Neural cell (in vitro differentiated cells): Measurements from ENCODE around the gene ERVW-1. TPM values are rescaled to one million over a fixed set of nuclear protein-coding genes. Genes with fewer than 3 reads are reported as not detected.
"Not testable (repeated sequence)": the region's sequence is repeated elsewhere in the genome, so short reads cannot be mapped to it uniquely, and the experiment has no call there.

Experiments used
- H2AFZ ChIP-seq: fragments of 200-600, 300-800 bp; sonication (generic), shearing (Covaris generic); 2 replicates; pipeline ENCODE4 v1.6.0; 2014; ENCODE audit warnings: low read depth, mild to moderate bottlenecking, antibody characterized with exemption, low read length, moderate library complexity
- H3F3A ChIP-seq: fragments of 200-600 bp; shearing (Covaris generic); 2 replicates; pipeline ENCODE4 v1.6.1; 2016; ENCODE audit warnings: mild to moderate bottlenecking, moderate library complexity, mixed read lengths, antibody characterized with exemption, low read length; ENCODE audit not compliant: insufficient read depth, poor library complexity, severe bottlenecking
- H3K27ac ChIP-seq: fragments of 200-600, 300-800 bp; sonication (generic), shearing (Covaris generic); 2 replicates; pipeline ENCODE4 v1.5.1; 2014; ENCODE audit warnings: mild to moderate bottlenecking, low read length, moderate library complexity
- H3K27me3 ChIP-seq: fragments of 300-800, 200-600 bp; sonication (generic), shearing (Covaris generic); 2 replicates; pipeline ENCODE4 v1.6.0; 2014; ENCODE audit warnings: mild to moderate bottlenecking, low read depth, low read length, moderate library complexity; ENCODE audit not compliant: insufficient read depth
- H3K36me3 ChIP-seq: fragments of 300-800, 200-600 bp; sonication (generic), shearing (Covaris generic); 2 replicates; pipeline ENCODE4 v1.5.1; 2014; ENCODE audit warnings: mild to moderate bottlenecking, antibody characterized with exemption, low read length, moderate library complexity; ENCODE audit not compliant: insufficient read depth
- H3K4me2 ChIP-seq: fragments of 300-800, 200-600 bp; sonication (generic), shearing (Covaris generic); 2 replicates; pipeline ENCODE4 v1.6.0; 2014; ENCODE audit warnings: mild to moderate bottlenecking, low read length
- H3K4me3 ChIP-seq: fragments of 300-800, 200-600 bp; sonication (generic), shearing (Covaris generic); 2 replicates; pipeline ENCODE4 v1.5.1; 2014; ENCODE audit warnings: mild to moderate bottlenecking, low read length, moderate library complexity
- H3K79me2 ChIP-seq: fragments of 200-600 bp; shearing (Covaris generic); replicated peaks from 2 replicates; pipeline ENCODE4 v1.6.0; 2014; ENCODE audit warnings: mild to moderate bottlenecking, low read length, moderate library complexity; ENCODE audit not compliant: insufficient read depth
- H3K9ac ChIP-seq: fragments of 300-800, 200-600 bp; sonication (generic), shearing (Covaris generic); 2 replicates; pipeline ENCODE4 v1.6.1; 2016; ENCODE audit warnings: mild to moderate bottlenecking, low read length, mixed read lengths
- H3K9me2 ChIP-seq: fragments of 200-600 bp; shearing (Covaris generic); 2 replicates; pipeline ENCODE4 v1.6.1; 2016; ENCODE audit warnings: mild to moderate bottlenecking, low read length, mixed read lengths; ENCODE audit not compliant: insufficient read depth
- H3K9me3 ChIP-seq: fragments of 200-600, 300-800 bp; sonication (generic), shearing (Covaris generic); 2 replicates; pipeline ENCODE4 v1.6.1; 2016; ENCODE audit warnings: mild to moderate bottlenecking, mixed run types, low read length, moderate library complexity, mixed read lengths
- H4K20me1 ChIP-seq: fragments of 200-600 bp; shearing (Covaris generic); 2 replicates; pipeline ENCODE4 v1.6.1; 2016; ENCODE audit warnings: mild to moderate bottlenecking, mixed run types; ENCODE audit not compliant: insufficient read depth
- EP300 ChIP-seq: fragments of 450-650 bp; conservative IDR thresholded peaks from 2 replicates; pipeline ENCODE4 v1.6.1; 2014; ENCODE audit warnings: antibody characterized with exemption, mild to moderate bottlenecking, moderate library complexity; ENCODE audit not compliant: poor library complexity, severe bottlenecking
- EZH2 ChIP-seq: fragments of 200-600, 300-800 bp; shearing (Covaris generic), sonication (generic); IDR thresholded peaks from 2 replicates; pipeline ENCODE4 v1.6.1; 2014; ENCODE audit warnings: antibody characterized with exemption, low read length, borderline replicate concordance, mild to moderate bottlenecking; ENCODE audit not compliant: insufficient read depth, poor library complexity, severe bottlenecking
- MXI1 ChIP-seq: fragments of 450-650 bp; conservative IDR thresholded peaks from 2 replicates; pipeline ENCODE4 v1.6.1; 2014; ENCODE audit warnings: antibody characterized with exemption, mild to moderate bottlenecking; ENCODE audit not compliant: poor library complexity, severe bottlenecking
- POLR2AphosphoS5 ChIP-seq: IDR thresholded peaks from 2 replicates; pipeline ENCODE4 v1.6.1; 2012
- RAD21 ChIP-seq: fragments of 450-650 bp; conservative IDR thresholded peaks from 2 replicates; pipeline ENCODE4 v1.6.1; 2014; ENCODE audit warnings: antibody characterized with exemption, mild to moderate bottlenecking, moderate library complexity
- SMC3 ChIP-seq: fragments of 450-650 bp; conservative IDR thresholded peaks from 2 replicates; pipeline ENCODE4 v1.6.1; 2014; ENCODE audit warnings: antibody characterized with exemption, mild to moderate bottlenecking, moderate library complexity; ENCODE audit not compliant: poor library complexity
- TAF1 ChIP-seq: IDR thresholded peaks from 2 replicates; pipeline ENCODE4 v1.6.1; 2012; ENCODE audit warnings: low read depth
- polyA minus RNA-seq: library from RNA; depleted of rRNA, polyadenylated mRNA; stranded (reverse); fragments of >200 nt; gene quantifications from 2 replicates; pipeline ENCODE4 v1.2.3, GENCODE V29; 2014
- polyA plus RNA-seq: library from polyadenylated mRNA; depleted of rRNA; stranded (reverse); fragments of >200 nt; gene quantifications from 2 replicates; pipeline ENCODE4 v1.2.3, GENCODE V29; 2014
- TF ChIP-seq, protein P1 (sequence below): IDR thresholded peaks from 2 replicates; pipeline ENCODE4 v1.6.1; 2012; ENCODE audit warnings: borderline replicate concordance
- TF ChIP-seq, protein P2 (sequence below): fragments of 450-650 bp; IDR thresholded peaks from 2 replicates; pipeline ENCODE4 v1.5.1; 2014; ENCODE audit warnings: antibody characterized with exemption, mild to moderate bottlenecking, moderate library complexity; ENCODE audit not compliant: poor library complexity, severe bottlenecking

The ERVW-1 gene, protein sequence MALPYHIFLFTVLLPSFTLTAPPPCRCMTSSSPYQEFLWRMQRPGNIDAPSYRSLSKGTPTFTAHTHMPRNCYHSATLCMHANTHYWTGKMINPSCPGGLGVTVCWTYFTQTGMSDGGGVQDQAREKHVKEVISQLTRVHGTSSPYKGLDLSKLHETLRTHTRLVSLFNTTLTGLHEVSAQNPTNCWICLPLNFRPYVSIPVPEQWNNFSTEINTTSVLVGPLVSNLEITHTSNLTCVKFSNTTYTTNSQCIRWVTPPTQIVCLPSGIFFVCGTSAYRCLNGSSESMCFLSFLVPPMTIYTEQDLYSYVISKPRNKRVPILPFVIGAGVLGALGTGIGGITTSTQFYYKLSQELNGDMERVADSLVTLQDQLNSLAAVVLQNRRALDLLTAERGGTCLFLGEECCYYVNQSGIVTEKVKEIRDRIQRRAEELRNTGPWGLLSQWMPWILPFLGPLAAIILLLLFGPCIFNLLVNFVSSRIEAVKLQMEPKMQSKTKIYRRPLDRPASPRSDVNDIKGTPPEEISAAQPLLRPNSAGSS
- polyA plus RNA-seq (not detected in 2 replicates), polyA minus RNA-seq (not detected in 2 replicates)

DNA sequence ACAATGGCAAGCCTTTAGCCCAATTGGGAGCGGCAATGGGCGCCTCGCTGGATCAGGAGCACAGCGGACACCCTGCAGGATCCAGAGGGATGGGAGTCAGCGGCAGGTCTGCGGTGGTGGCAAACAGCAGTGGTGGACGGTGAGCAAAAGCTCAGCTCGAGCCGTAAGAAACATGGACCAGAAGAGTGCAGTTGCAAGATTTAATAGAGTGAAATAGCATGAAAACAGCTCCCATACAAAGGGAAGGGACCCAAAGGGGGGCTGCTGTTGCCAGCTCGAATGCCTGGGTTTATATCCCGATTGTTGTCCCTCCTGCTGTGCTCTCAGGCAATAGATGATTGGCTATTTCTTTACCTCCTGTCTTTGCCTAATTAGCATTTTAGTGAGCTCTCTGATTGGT, at the start of gene ERVW-1:
TSS of gene ERVW-1 (minus strand) at position 266 of the 400 bp plus-strand sequence. CDS start 7,565 bp downstream, outside the sequence.
- H2AFZ ChIP-seq, H3K9me2 ChIP-seq, H4K20me1 ChIP-seq, H3K4me2 ChIP-seq, H3K9ac ChIP-seq, H3F3A ChIP-seq, H3K27ac ChIP-seq, H3K27me3 ChIP-seq, H3K4me3 ChIP-seq, H3K9me3 ChIP-seq, H3K36me3 ChIP-seq, H3K79me2 ChIP-seq: not testable (repeated sequence)

DNA sequence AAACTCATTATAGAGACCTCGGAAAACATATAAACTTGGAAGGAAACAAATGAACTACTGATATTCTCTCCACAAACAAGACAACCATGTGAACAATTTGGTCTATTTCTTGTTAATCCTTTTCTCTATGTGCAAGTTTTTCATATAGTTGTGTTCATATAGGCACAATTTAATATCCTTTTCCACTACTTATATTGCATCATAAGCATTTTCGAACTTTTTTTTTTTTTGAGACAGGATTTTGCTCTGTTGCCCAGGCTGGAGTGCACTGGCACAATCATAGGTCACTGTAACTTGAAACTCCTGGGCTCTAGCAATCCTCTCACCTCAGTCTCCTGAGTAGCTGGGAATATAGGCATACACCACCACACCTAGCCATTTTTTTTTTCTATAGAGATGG, 45.4 kb upstream of the ERVW-1 start:
- Histone ChIP-seq H3K4me3 (no peak overlapping the region), H3K9me2 (no peaks in the 10 kb centered on the region), H3K9ac (no peak overlapping the region), H2AFZ (no peak overlapping the region), H3F3A (no peaks in the 10 kb centered on the region), H3K4me2 (no peak overlapping the region), H3K9me3 (no peaks in the 10 kb centered on the region), H3K27me3 (no peaks in the 10 kb centered on the region), H3K79me2 (peaks cover 17% of the 10 kb centered on the region), H3K27ac (no peak overlapping the region), H4K20me1 (no peaks in the 10 kb centered on the region), H3K36me3 (no peaks in the 10 kb centered on the region)
- TF ChIP-seq EZH2 = no peak
- TF ChIP-seq, protein P1, sequence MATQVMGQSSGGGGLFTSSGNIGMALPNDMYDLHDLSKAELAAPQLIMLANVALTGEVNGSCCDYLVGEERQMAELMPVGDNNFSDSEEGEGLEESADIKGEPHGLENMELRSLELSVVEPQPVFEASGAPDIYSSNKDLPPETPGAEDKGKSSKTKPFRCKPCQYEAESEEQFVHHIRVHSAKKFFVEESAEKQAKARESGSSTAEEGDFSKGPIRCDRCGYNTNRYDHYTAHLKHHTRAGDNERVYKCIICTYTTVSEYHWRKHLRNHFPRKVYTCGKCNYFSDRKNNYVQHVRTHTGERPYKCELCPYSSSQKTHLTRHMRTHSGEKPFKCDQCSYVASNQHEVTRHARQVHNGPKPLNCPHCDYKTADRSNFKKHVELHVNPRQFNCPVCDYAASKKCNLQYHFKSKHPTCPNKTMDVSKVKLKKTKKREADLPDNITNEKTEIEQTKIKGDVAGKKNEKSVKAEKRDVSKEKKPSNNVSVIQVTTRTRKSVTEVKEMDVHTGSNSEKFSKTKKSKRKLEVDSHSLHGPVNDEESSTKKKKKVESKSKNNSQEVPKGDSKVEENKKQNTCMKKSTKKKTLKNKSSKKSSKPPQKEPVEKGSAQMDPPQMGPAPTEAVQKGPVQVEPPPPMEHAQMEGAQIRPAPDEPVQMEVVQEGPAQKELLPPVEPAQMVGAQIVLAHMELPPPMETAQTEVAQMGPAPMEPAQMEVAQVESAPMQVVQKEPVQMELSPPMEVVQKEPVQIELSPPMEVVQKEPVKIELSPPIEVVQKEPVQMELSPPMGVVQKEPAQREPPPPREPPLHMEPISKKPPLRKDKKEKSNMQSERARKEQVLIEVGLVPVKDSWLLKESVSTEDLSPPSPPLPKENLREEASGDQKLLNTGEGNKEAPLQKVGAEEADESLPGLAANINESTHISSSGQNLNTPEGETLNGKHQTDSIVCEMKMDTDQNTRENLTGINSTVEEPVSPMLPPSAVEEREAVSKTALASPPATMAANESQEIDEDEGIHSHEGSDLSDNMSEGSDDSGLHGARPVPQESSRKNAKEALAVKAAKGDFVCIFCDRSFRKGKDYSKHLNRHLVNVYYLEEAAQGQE = no peak
- TF ChIP-seq RAD21 = no peak
- no peak for TF ChIP-seq EP300
- no peak for TF ChIP-seq SMC3
- no peak for TF ChIP-seq POLR2AphosphoS5
- TF ChIP-seq TAF1 = no peak
- no peak for TF ChIP-seq MXI1
- TF ChIP-seq, protein P2, sequence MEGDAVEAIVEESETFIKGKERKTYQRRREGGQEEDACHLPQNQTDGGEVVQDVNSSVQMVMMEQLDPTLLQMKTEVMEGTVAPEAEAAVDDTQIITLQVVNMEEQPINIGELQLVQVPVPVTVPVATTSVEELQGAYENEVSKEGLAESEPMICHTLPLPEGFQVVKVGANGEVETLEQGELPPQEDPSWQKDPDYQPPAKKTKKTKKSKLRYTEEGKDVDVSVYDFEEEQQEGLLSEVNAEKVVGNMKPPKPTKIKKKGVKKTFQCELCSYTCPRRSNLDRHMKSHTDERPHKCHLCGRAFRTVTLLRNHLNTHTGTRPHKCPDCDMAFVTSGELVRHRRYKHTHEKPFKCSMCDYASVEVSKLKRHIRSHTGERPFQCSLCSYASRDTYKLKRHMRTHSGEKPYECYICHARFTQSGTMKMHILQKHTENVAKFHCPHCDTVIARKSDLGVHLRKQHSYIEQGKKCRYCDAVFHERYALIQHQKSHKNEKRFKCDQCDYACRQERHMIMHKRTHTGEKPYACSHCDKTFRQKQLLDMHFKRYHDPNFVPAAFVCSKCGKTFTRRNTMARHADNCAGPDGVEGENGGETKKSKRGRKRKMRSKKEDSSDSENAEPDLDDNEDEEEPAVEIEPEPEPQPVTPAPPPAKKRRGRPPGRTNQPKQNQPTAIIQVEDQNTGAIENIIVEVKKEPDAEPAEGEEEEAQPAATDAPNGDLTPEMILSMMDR = no peak
